T-helper 1 cell treated with Interleukin-12 subunit alpha and Interleukin-12 subunit beta and Interleukin-4 antibody, amounts not matched to agents 30 ng/mL and 1 ng/mL, for 36 hours (primary cell): ENCODE data around the gene ATP11A. TPM values are rescaled to one million over a fixed set of nuclear protein-coding genes. Genes with fewer than 3 reads are reported as not detected.

Experiments
- intact Hi-C: fragments of 100-400 bp; cut with micrococcal nuclease; formaldehyde crosslinking; loops from one replicate; pipeline ENCODE4 v1.15.1; 2024
- total RNA-seq: library from RNA; stranded (reverse); gene quantifications from 2 replicates; pipeline ENCODE4 v1.2.3, GENCODE V29; 2022

ATP11A gene
- total RNA-seq, 1 donor from 2014 or later, result 72.9 TPM

GRCh38 chr13:112899281-112900225 is 209.7 kb downstream of the ATP11A start:
- intact Hi-C loops, result no loop called here

GRCh38 chr13:112900226-112900600 is 210.4 kb downstream of the ATP11A start:
- intact Hi-C loops, result no loop called here

GRCh38 chr13:112900691-112901091 is 210.9 kb downstream of the ATP11A start:
- intact Hi-C loops, result no loop called here

GRCh38 chr13:112902101-112902651 is 212.3 kb downstream of the ATP11A start:
- intact Hi-C loops, result no loop called here

- intact Hi-C loops, result no loop called here
These were observed 212.8 kb downstream of the ATP11A start for GRCh38 chr13:112902669-112903068.

GRCh38 chr13:112903071-112903577 is 213.3 kb downstream of the ATP11A start:
- intact Hi-C loops, result no loop called here

GRCh38 chr13:112903606-112904195 is 213.9 kb downstream of the ATP11A start:
- intact Hi-C loops, result no loop called here

GRCh38 chr13:112904436-112904960 is 214.7 kb downstream of the ATP11A start:
- intact Hi-C loops, result no loop called here

GRCh38 chr13:112905086-112905485 is 215.2 kb downstream of the ATP11A start:
- intact Hi-C loops, result no loop called here

- intact Hi-C loops, result no loop called here
These were observed 215.8 kb downstream of the ATP11A start for GRCh38 chr13:112905619-112905989.

GRCh38 chr13:112905990-112906641 is 216.3 kb downstream of the ATP11A start:
- intact Hi-C loops, result no loop called here

- intact Hi-C loops, result no loop called here
These were observed 217.4 kb downstream of the ATP11A start for GRCh38 chr13:112907286-112907685.

- intact Hi-C loops, result no loop called here
These were observed 218.1 kb downstream of the ATP11A start for GRCh38 chr13:112907871-112908331.

- intact Hi-C loops, result no loop called here
These were observed 218.5 kb downstream of the ATP11A start for GRCh38 chr13:112908342-112908741.

GRCh38 chr13:112910016-112910415 is 220.2 kb downstream of the ATP11A start:
- intact Hi-C loops, result no loop called here

GRCh38 chr13:112910616-112911280 is 220.9 kb downstream of the ATP11A start:
- intact Hi-C loops, result no loop called here

GRCh38 chr13:112911285-112911701 is 221.5 kb downstream of the ATP11A start:
- intact Hi-C loops, result no loop called here

GRCh38 chr13:112911883-112912282 is 222.0 kb downstream of the ATP11A start:
- intact Hi-C loops, result no loop called here

- intact Hi-C loops, result no loop called here
These were observed 223.0 kb downstream of the ATP11A start for GRCh38 chr13:112912726-112913440.

- intact Hi-C loops, result no loop called here
These were observed 226.5 kb downstream of the ATP11A start for GRCh38 chr13:112916296-112916695.
